GM12878 (cell line): ENCODE data around the gene HTR4. TPM values are rescaled to one million over a fixed set of nuclear protein-coding genes. Genes with fewer than 3 reads are reported as not detected.

Experiments used
- ATAC-seq: fragments of 200-7000 bp; cut with Tn5 transposase; 3 replicates; pipeline ENCODE4 v1.9.1; 2020; ENCODE audit warnings: mild to moderate bottlenecking, moderate library complexity
- BruUV-seq: library from RNA; stranded (reverse); fragments of 400-500 nt; replicated peaks from 2 replicates; lab custom pipeline; 2021; lab: Mats Ljungman, UMichigan
- CTCF ChIA-PET: fragments of 300-600 bp; sonication (Branson Sonifier 250); formaldehyde crosslinking; extraction: SDS; loops from one replicate; lab custom pipeline; 2021; ENCODE audit warnings: inconsistent platforms; lab: Yijun Ruan, JAX
- POLR2A ChIA-PET: fragments of 350-600 bp; formaldehyde crosslinking; extraction: SDS; loops from one replicate; lab custom pipeline; 2021; ENCODE audit warnings: inconsistent platforms; lab: Charles Lee
- RAD21 ChIA-PET: fragments of 300-600 bp; sonication (Branson Sonifier 250); formaldehyde crosslinking; loops from one replicate; lab custom pipeline; 2023; ENCODE audit warnings: antibody characterized with exemption; ENCODE audit not compliant: unreplicated experiment; lab: Charles Lee
- SMC1A ChIA-PET: fragments of 300-600 bp; sonication (Branson Sonifier 250); formaldehyde crosslinking; loops from one replicate; lab custom pipeline; 2023; ENCODE audit not compliant: unreplicated experiment, uncharacterized antibody; lab: Charles Lee
- DNase-seq: peaks from one replicate; pipeline ENCODE4 v3.0.0-alpha.2; 2011; ENCODE audit warnings: low read depth, low spot score
- FAIRE-seq: peaks from 3 replicates; lab custom pipeline; 2011; peaks lifted over from hg19 to GRCh38; lab: Jason Lieb, UNC
- H2AFZ ChIP-seq: 2 replicates; pipeline ENCODE4 v1.6.0; 2011; ENCODE audit warnings: low read depth, low read length, control low read depth; ENCODE audit not compliant: control insufficient read depth
- H3K27ac ChIP-seq: 2 replicates; pipeline ENCODE4 v1.5.1; 2011; ENCODE audit warnings: control low read depth; ENCODE audit not compliant: control insufficient read depth, insufficient read depth
- H3K27me3 ChIP-seq, 2 experiments: replicated peaks in 1 of 2; 2 replicates each; pipeline versions ENCODE4 v1.6.0 to v1.6.1; 2011; ENCODE audit warnings: low read length in 1 of 2; ENCODE audit not compliant: control insufficient read depth in 2 of 2, insufficient read depth in 2 of 2
- H3K36me3 ChIP-seq, 2 experiments: 2 replicates each; pipeline ENCODE4 v1.5.1; 2011; ENCODE audit warnings: low read length in 1 of 2; ENCODE audit not compliant: control insufficient read depth in 2 of 2, insufficient read depth in 2 of 2
- H3K4me1 ChIP-seq: 2 replicates; pipeline ENCODE4 v1.6.1; 2011; ENCODE audit warnings: mild to moderate bottlenecking, low read length, moderate library complexity, mixed read lengths; ENCODE audit not compliant: control insufficient read depth, insufficient read depth
- H3K4me2 ChIP-seq: 2 replicates; pipeline ENCODE4 v1.6.0; 2011; ENCODE audit warnings: control low read depth; ENCODE audit not compliant: control insufficient read depth, insufficient read depth
- H3K4me3 ChIP-seq: fragments of 200-600 bp; sonication (generic); 2 replicates; pipeline ENCODE4 v1.5.1; 2016
- H3K79me2 ChIP-seq: 2 replicates; pipeline ENCODE4 v1.6.0; 2011; ENCODE audit warnings: low read length; ENCODE audit not compliant: control insufficient read depth, insufficient read depth
- H3K9ac ChIP-seq: 2 replicates; pipeline ENCODE4 v1.8.0; 2011; ENCODE audit warnings: low read length, control low read depth, mixed read lengths; ENCODE audit not compliant: control insufficient read depth, insufficient read depth
- H3K9me3 ChIP-seq: replicated peaks from 3 replicates; pipeline ENCODE4 v1.5.1; 2011; ENCODE audit warnings: mild to moderate bottlenecking, low read length; ENCODE audit not compliant: control insufficient read depth, insufficient read depth
- H4K20me1 ChIP-seq: 2 replicates; pipeline ENCODE4 v1.6.0; 2011; ENCODE audit not compliant: control insufficient read depth, insufficient read depth
- BCL3 ChIP-seq: IDR thresholded peaks from 2 replicates; pipeline ENCODE4 v1.6.1; 2011; ENCODE audit warnings: borderline replicate concordance, low read depth, mild to moderate bottlenecking, moderate library complexity, low read length; ENCODE audit not compliant: insufficient read depth, poor library complexity, severe bottlenecking
- CBX3 ChIP-seq: fragments of 200-600 bp; sonication (generic); IDR thresholded peaks from 2 replicates; pipeline ENCODE4 v1.6.1; 2016; ENCODE audit warnings: low read depth, borderline replicate concordance
- CHD2 ChIP-seq: IDR thresholded peaks from 2 replicates; pipeline ENCODE4 v1.6.1; 2011; ENCODE audit warnings: low read depth, low read length, improper control_type of control experiment, borderline replicate concordance
- IKZF1 ChIP-seq: fragments of 450-650 bp; conservative IDR thresholded peaks from 2 replicates; pipeline ENCODE4 v1.6.1; 2017; ENCODE audit warnings: antibody characterized with exemption, mild to moderate bottlenecking
- IRF3 ChIP-seq: fragments of 450-650 bp; IDR thresholded peaks from 2 replicates; pipeline ENCODE4 v1.6.1; 2014; ENCODE audit warnings: mild to moderate bottlenecking
- KDM1A ChIP-seq: fragments of 200-600 bp; sonication (generic); IDR thresholded peaks from 2 replicates; pipeline ENCODE4 v1.6.1; 2016; ENCODE audit warnings: borderline replicate concordance
- POLR2AphosphoS5 ChIP-seq: IDR thresholded peaks from 2 replicates; pipeline ENCODE4 v1.6.1; 2011; ENCODE audit warnings: mild to moderate bottlenecking, low read length, inconsistent platforms
- RUNX3 ChIP-seq: IDR thresholded peaks from 2 replicates; pipeline ENCODE4 v1.6.1; 2012; ENCODE audit warnings: low read length, inconsistent platforms
- STAT1 ChIP-seq: fragments of 450-650 bp; conservative IDR thresholded peaks from 2 replicates; pipeline ENCODE4 v1.6.1; 2014; ENCODE audit warnings: antibody characterized with exemption, mild to moderate bottlenecking
- SUPT20H ChIP-seq: IDR thresholded peaks from 2 replicates; pipeline ENCODE4 v1.6.1; 2011; ENCODE audit warnings: low read depth, mild to moderate bottlenecking, low read length, moderate library complexity, borderline replicate concordance; ENCODE audit not compliant: control insufficient read depth
- TARDBP ChIP-seq: IDR thresholded peaks from 2 replicates; pipeline ENCODE4 v1.6.1; 2016; ENCODE audit warnings: borderline replicate concordance
- ZBTB40 ChIP-seq: fragments of 450-650 bp; IDR thresholded peaks from 2 replicates; pipeline ENCODE4 v1.6.1; 2016; ENCODE audit warnings: mild to moderate bottlenecking, moderate library complexity, borderline replicate concordance
- WGBS: methylation state at CpG from one replicate; pipeline ENCODE4 v1.1.6; 2016; ENCODE audit warnings: low lambda C conversion rate; ENCODE audit not compliant: insufficient replicate concordance, insufficient coverage; ENCODE audit errors: missing lambda C conversion rate; 5-methylcytosine and 5-hydroxymethylcytosine counted together
- in situ Hi-C: fragments of 300-500 bp; cut with MboI; formaldehyde crosslinking; loops from 9 replicates; pipeline ENCODE4 v1.14.3; 2018; ENCODE audit warnings: mixed read lengths
- intact Hi-C: fragments of 100-400 bp; cut with micrococcal nuclease; formaldehyde crosslinking; loops from one replicate; pipeline ENCODE4 v1.14.2; 2022; ENCODE audit not compliant: unreplicated experiment
- polyA plus RNA-seq, 11 experiments: library from polyadenylated mRNA; depleted of rRNA in 4 of 11; unstranded in 6 of 11; stranded (reverse) in 5 of 11; fragments of >200 nt; fragmentation: Nextera tagmentation in 4 of 11; fragmentation: Illumina TruSeq in 1 of 11; extraction: Ambion mirVana in 4 of 11; extraction: Trizol in 1 of 11; gene quantifications; 1 replicate in 1 of 11; 2 replicates in 10 of 11; pipeline versions ENCODE4 v1.2.1 to v1.2.3, GENCODE V29; 2011 to 2016; ENCODE audit warnings: inconsistent platforms in 2 of 11, missing spikeins in 2 of 11, low read depth in 1 of 11
- total RNA-seq, 4 experiments: library from RNA; depleted of rRNA in 3 of 4; stranded (reverse); fragments of >200 nt in 3 of 4; fragmentation: Illumina TruSeq in 1 of 4; extraction: Trizol in 1 of 4; gene quantifications; 2 replicates each; pipeline versions ENCODE4 v1.2.1 to v1.2.3, GENCODE V29; 2013 to 2021
- TF ChIP-seq, protein P1 (sequence below): fragments of 450-650 bp; IDR thresholded peaks from 2 replicates; pipeline ENCODE4 v1.6.1; 2016; ENCODE audit warnings: mild to moderate bottlenecking

The HTR4 gene
- total and polyA plus RNA-seq, 10 of the 15 experiments (the other 5 are each of a cell fraction or from before 2014, with no cell fraction given): not detected

GRCh38 chr5:148619484-148619883 is 34.8 kb downstream of the HTR4 start:
- no peaks in the 10 kb centered on the region for H3K9me3 ChIP-seq
- H3K9ac ChIP-seq: no peak overlapping the region
- no peaks in the 10 kb centered on the region for H4K20me1 ChIP-seq
- no peaks in the 10 kb centered on the region for H3K36me3 ChIP-seq
- H3K27me3 ChIP-seq: peaks cover 0 to 3% of the 10 kb centered on the region in 2 experiments; a peak in 1 of 4 replicates
- ATAC-seq: no peak
- ChIA-PET SMC1A (interaction anchor here (0.6 kb wide), 1 partner anchor 1403 kb away, joined by 3 read pairs; no protein-coding TSS in a partner anchor), CTCF (no interaction called here), RAD21 (no interaction called here), POLR2A (no interaction called here)
- WGBS: 2% methylated on average over 3 of the region's 3 CpGs
- no peak for TF ChIP-seq RUNX3
- no peak for TF ChIP-seq KDM1A
- no peak for TF ChIP-seq CBX3
- no peak for TF ChIP-seq SUPT20H
- no peak for TF ChIP-seq TARDBP
- no peak for TF ChIP-seq IRF3
- TF ChIP-seq STAT1: no peak
- TF ChIP-seq POLR2AphosphoS5: no peak
- TF ChIP-seq IKZF1: no peak
- TF ChIP-seq CHD2: no peak
- no peak for TF ChIP-seq ZBTB40
- TF ChIP-seq, protein P1, sequence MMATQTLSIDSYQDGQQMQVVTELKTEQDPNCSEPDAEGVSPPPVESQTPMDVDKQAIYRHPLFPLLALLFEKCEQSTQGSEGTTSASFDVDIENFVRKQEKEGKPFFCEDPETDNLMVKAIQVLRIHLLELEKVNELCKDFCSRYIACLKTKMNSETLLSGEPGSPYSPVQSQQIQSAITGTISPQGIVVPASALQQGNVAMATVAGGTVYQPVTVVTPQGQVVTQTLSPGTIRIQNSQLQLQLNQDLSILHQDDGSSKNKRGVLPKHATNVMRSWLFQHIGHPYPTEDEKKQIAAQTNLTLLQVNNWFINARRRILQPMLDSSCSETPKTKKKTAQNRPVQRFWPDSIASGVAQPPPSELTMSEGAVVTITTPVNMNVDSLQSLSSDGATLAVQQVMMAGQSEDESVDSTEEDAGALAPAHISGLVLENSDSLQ: no peak
- TF ChIP-seq BCL3: no peak
- H2AFZ ChIP-seq: no peak overlapping the region
- BruUV-seq: no TSS peak
- H3K4me1 ChIP-seq: no peaks in the 10 kb centered on the region
- in situ Hi-C loops: no loop called here
- H3K4me2 ChIP-seq: no peak overlapping the region
- intact Hi-C loops: no loop called here
- H3K4me3 ChIP-seq: no peak overlapping the region
- DNase-seq: no peak
- no peak overlapping the region for H3K27ac ChIP-seq
- no peaks in the 10 kb centered on the region for H3K79me2 ChIP-seq
- FAIRE-seq: no peak
